GM21723 (cell line): ENCODE results near the gene RNF217.
"Not testable (repeated sequence)": the region's sequence is repeated elsewhere in the genome, so short reads cannot be mapped to it uniquely, and the experiment has no call there.

Experiments used
- ATAC-seq: cut with Tn5 transposase; IDR thresholded peaks from one replicate; pipeline ENCODE4 v1.9.1; 2021; ENCODE audit warnings: mild to moderate bottlenecking, moderate library complexity; ENCODE audit not compliant: unreplicated experiment

RNF217 gene

GRCh38 chr6:125050663-125051318, 88.6 kb downstream of the RNF217 start:
- ATAC-seq = no peak

- no peak for ATAC-seq
These were observed 91.6 kb downstream of the RNF217 start for GRCh38 chr6:125053809-125054208.

GRCh38 chr6:125054331-125054730, 92.1 kb downstream of the RNF217 start:
- ATAC-seq = no peak

- no peak for ATAC-seq
These were observed 95.4 kb downstream of the RNF217 start for GRCh38 chr6:125057392-125058246.

GRCh38 chr6:125058546-125058945, 96.3 kb downstream of the RNF217 start:
- ATAC-seq = no peak

GRCh38 chr6:125063307-125063706, 101.1 kb downstream of the RNF217 start:
- ATAC-seq = no peak

- no peak for ATAC-seq
These were observed 103.9 kb downstream of the RNF217 start for GRCh38 chr6:125066140-125066539.

- no peak for ATAC-seq
These were observed 104.7 kb downstream of the RNF217 start for GRCh38 chr6:125066964-125067363.

GRCh38 chr6:125067552-125067951, 105.3 kb downstream of the RNF217 start:
- ATAC-seq = no peak

- ATAC-seq = no peak
These were observed 110.8 kb downstream of the RNF217 start for GRCh38 chr6:125073071-125073470.

- no peak for ATAC-seq
These were observed 111.9 kb downstream of the RNF217 start for GRCh38 chr6:125074120-125074519.

- not testable (repeated sequence) for ATAC-seq
These were observed 112.8 kb downstream of the RNF217 start for GRCh38 chr6:125075073-125075472.

- no peak for ATAC-seq
These were observed 113.7 kb downstream of the RNF217 start for GRCh38 chr6:125075741-125076481.

GRCh38 chr6:125076482-125076742, 114.2 kb downstream of the RNF217 start:
- no peak for ATAC-seq

- no peak for ATAC-seq
These were observed 115.2 kb downstream of the RNF217 start for GRCh38 chr6:125077453-125077852.

GRCh38 chr6:125078602-125079321, 116.5 kb downstream of the RNF217 start:
- ATAC-seq = no peak

GRCh38 chr6:125082908-125083683, 120.9 kb downstream of the RNF217 start:
- ATAC-seq = no peak

GRCh38 chr6:125083684-125083990, 121.4 kb downstream of the RNF217 start:
- no peak for ATAC-seq

GRCh38 chr6:125086716-125087115, 124.5 kb downstream of the RNF217 start:
- no peak for ATAC-seq

- ATAC-seq = no peak
These were observed 126.7 kb downstream of the RNF217 start for GRCh38 chr6:125088963-125089362.

GRCh38 chr6:125094563-125094962, 132.3 kb downstream of the RNF217 start:
- ATAC-seq = no peak
